ENCODE data around the gene ASB11.
"Not testable (repeated sequence)": the region's sequence is repeated elsewhere in the genome, so short reads cannot be mapped to it uniquely, and the experiment has no call there.

ASB11 gene, protein sequence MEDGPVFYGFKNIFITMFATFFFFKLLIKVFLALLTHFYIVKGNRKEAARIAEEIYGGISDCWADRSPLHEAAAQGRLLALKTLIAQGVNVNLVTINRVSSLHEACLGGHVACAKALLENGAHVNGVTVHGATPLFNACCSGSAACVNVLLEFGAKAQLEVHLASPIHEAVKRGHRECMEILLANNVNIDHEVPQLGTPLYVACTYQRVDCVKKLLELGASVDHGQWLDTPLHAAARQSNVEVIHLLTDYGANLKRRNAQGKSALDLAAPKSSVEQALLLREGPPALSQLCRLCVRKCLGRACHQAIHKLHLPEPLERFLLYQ

DNA sequence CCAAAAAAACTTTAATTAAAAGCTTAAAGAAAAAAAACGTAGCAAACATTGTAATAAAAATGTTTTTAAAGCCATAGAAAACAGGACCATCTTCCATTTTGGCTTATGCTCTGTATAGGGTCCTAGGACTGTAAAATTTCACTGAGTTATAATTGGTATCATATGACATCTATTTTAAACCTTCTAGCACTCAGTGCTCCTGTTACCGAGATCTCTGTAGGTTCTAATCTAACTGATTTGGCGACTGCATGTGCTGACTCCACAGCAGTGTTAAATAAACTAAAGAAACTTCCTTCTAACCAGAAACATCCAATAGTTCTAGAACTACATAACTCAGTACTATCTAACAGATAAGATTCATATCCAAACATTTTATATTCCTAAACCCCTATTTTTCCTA, at the start of gene ASB11:
ASB11 (minus strand) TSS at position 132 of the 400 bp plus-strand sequence; CDS start at position 97, 35 bp downstream.
- DNase-seq = no peak

DNA sequence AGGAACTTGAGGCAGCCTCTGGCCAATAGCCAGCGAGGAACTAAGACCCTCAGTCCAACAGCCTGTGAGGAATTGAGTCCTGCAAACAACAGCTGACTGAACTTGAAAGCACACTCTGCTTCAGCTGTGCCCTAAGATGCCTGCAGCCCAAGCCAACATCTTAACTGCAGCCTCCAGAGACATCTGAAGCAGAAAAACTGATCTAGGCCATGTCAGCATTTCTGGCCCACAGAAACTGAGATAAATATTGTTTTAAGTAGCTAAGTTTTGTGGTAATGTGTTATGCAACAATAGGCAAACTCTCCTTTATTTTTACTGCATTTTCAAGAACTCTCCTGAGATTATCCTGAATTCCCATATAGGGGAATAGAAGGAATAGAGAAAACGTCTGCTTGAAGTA, 44.3 kb upstream of the ASB11 start:
- DNase-seq = no peak

DNA sequence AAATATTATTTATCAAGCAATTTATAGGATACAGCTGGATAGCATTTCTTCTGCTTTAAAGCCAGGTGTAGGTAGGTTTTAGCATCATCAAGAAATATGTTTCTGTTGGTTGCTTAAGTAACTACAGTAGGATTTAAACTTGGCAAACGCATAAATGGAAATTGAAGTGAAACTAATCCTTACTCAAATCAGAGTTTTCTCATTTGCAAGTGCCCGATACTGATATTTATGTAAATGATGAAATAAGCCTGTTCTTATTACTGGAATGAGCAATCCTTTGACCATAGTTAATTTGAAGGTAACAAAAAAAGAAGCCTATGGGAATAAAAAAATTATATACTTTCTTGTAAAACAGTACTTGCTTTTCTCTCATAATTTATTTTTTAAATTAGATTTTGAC, 43.1 kb upstream of the ASB11 start:
- DNase-seq = no peak

DNA sequence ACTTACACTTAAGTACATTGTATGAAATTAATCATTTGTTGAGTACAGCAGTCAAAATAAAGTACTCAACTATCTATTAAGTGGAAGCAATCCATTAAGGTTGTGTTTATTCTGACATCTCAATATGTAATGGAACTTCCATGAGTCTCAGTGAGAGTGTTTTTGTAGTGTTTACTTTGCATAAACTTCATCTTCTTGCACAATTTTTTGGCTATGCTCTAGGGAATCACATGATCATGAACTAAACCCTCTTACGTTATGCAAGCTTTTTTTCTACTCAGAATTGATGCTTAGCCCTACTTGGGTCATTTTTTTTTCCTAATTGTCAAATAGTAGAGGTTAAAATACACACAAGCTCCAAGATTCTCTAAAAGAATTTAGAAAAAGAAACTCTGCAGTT, 41.0 kb upstream of the ASB11 start:
- no peak for DNase-seq

DNA sequence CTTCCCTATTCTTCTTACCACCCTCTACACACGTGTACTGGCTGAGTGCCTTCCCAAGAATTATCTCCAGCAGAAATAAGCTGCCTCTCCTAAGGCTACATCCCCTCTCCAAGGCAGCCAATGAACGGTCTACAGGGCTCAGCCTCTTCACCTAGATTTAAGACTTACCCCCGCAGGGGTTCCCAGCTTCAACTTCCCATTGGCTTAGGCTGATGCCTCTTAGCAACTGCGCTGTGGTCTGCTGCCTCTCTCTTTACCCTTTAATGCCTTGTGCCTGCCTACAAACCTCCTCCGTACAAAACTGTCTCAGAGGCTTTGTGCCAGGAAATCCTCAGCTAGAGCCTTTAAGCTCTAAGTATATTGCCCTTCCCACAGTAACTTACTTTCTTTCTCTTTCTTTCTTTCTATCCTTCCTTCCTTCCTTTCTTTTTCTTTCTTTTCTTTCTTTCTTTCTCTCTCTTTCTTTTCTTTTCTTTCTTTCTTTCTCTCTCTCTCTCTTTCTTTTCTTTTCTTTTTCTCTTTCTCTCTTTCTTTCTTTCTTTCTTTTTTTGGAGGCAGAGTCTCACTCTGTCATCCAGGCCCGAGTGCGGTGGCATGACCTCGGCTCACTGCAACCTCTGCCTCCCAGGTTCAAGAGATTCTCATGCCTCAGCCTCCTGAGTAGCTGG, 35.0 kb upstream of the ASB11 start:
- DNase-seq = no peak

DNA sequence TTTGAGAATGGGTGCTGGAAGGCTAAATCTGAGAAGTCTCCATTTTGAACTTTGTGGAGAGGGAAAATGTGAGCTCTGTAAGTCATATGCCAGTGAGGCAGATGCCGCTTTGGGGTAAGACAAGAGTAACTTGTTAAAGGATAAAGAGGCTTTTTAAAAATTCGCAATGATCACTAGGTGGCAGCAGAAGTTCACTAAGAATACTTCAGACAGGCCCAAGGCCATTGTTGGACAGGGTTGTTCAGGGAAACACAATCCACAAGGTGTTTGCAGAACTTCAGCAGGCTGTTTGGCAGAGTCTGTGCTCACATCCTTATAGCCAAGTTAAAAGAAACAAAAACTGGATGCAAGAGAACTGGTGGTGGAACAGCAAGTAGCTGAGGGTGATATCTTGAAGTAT, 33.6 kb upstream of the ASB11 start:
- peak; percentile 6 for DNase-seq

DNA sequence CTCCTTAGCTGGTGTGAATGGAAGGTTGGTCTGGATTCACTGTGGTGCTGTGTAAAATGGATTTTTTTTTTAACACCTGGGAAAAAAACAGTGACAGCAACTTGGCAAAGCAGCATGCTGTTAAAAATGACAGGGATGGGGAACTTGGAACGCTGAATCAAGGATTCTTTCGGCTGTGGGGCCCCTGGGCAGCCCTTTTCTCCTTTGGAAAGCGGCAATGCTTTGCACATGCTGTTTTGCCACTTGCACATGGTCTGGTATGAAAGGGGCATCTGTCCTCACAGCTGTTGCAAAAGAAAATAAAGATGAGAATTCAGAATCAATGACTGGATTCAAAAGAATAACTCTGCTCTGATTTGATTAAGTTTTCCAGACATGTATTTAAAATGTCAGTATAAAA, 30.5 kb upstream of the ASB11 start:
- no peak for DNase-seq

DNA sequence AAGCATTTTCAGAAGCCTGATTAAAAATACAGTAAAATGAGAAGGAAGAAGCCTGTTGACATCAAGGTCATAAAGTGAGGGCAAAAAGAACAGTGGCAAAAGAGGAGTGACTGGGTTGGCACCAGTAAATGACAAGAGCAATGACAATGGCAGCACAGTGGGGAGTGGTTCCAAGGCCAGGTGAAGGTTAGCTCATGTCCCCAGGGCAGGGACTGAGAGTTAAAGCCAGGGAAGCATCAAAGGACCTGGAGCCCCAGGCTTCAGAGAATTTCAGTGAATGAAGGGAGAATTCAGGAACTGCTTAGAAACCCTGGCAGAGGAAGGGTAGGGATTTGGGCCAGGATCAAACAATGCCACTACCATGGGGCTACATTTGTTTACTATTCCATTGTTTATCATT, 28.7 kb upstream of the ASB11 start:
- DNase-seq = no peak

DNA sequence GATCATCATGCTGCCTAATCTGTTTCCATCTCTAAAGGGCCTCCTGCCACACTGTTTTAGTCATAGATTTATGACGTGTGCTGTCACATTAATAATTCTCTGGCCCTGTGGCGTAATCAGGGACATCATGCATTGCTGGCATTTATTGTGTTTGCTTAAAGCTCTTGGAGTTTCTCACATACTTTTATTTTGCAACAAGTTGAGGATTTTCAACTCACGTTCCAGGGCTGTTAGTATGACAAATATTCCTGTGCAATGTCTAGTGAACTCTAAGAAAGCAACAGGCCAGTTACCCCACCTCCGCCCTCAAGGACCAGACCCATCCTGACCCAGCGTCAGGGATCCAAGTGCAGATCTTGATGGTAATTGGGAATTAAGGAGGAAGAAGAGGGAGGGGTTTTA, 27.6 kb upstream of the ASB11 start:
- DNase-seq = no peak

DNA sequence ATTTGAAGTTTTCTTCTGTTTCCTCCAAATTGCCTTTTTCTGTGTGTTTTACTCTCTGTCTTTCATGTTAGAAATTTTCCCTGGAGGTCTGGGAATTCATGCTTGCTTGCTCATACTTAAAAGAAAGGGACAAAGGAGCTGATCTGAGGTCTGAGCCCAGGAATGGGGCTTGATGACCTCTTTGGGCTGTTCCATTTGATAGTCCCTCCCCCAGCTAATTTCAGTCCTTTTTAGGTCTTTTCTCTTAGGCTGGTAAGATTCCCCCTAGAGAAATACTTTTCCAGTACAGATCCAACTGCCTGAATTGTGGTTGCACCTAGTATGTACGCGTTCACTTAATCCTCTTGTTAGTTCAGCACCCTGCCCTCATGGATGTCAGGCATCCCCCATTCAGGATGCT, 25.4 kb upstream of the ASB11 start:
- no peak for DNase-seq

DNA sequence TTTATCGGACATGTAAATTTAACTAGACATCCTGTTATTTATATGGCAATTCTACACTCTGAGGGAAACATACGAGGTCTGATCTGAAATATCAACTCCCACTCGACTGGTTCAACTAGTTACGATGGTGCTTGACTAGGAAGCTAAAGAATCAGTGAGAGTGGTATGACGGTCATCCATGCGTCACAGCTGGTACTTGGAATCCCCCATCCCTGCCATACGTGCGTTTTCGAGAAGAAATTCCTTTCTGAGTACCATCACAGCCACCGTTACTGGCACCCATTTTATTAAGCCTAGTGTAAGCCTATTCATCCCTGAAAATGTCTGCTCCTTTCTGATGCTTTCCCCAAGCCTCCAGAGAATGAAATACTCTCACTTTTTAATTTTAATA, 20.6 kb upstream of the ASB11 start:
- peak; percentile 34 for DNase-seq

DNA sequence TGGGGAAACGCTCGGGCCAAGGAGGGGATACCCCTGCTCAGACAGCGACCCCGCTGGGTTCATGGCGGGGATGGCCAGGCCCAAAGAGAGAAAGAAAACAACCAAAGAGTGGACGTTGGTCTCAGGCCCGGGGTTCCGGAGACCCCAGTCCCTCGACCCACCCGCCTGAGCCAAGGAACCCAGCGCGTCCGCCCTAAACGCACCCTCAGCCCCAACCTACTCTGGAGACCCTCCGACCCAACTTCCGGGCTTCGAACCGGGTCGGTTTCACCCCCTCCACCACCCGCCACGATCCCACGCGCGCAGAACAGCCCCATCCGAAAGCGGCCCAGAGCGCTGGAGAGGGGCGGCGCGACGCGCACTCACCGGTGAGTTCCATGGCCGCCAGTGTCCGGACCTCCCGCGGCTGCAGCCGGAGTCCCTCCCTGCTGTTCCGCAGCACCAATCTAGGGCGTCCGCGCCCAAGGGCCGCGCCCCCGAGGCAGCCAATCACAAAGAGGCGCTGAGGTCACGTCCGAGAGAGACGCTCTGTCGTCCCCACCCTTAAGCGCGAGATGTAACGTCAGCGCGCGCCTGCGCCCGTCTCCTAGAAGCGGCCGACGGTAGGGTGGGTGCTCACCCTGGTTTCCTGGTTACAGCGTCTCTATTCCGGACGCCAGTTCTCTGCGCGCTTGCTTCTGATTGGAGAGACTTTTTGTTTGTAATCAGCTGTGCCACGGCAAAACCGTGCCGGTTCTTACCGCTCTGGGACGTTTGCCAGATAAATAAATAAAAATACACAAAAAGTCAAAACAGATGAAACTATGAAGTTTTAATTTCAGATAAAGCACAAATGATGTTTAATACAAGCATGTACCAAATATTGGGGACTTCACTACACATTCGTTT, 19.9 kb upstream of the ASB11 start, which contains the start of gene PIGA:
PIGA (minus strand) TSS at position 389 of the 888 bp plus-strand sequence. CDS start 3,593 bp downstream, outside the sequence.
- DNase-seq = peak; percentile 90

DNA sequence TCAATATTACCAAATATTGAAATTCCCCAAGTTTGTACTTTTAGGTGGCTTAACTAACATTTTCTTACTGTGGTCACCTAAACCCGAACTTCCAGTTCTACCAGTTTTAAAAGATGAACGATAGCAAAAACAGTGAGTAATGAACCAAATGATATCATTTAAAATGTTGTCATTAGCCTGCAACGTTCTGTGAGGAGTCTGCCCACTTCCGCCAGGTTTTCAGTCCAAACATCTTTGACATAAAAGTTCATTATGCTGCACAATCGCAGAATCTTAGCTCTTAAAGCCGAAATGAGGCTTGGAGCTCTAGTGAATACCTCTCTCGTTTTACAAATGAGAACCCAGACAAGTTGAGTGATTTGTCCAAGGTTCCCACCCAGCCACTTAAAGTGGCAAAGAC, 19.1 kb upstream of the ASB11 start:
- peak; percentile 3 for DNase-seq

DNA sequence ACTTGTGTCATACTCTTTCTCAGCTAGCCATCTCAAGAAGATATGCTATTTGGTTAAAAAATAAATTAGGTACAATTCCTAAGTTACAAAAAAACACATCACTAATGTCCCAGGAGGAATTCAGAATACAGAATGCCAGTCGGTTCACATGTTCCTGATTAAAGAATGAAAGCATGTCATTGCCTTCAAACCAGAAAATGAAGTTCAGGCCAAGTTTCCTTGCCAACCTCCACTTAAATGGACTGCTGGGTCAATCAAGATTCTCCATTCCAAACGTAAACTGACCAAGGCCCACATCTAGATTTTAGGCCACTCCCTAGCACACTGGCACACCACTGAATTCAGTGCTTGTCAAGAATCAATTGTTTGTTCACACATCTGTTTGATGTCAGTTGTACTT, 13.4 kb upstream of the ASB11 start:
- DNase-seq = no peak

DNA sequence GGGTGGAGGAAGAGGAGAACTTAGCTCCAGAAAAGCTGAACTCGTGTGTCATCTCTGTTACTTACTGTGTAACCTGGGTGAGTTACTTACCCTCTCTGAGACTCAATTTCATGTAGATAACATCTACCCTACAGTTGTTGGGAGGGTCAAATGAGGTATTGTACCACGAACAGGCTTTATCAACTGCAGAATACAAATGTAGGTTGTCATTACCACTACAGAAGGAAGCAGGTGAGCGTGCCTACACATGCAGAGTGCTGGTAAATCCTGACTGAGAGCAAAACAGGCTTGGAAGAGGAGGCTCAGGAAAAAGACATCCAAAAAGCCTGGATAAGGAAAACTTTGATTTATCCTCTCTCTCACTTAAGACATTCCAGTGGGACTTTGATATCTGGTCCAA, 12.7 kb upstream of the ASB11 start:
- no peak for DNase-seq

DNA sequence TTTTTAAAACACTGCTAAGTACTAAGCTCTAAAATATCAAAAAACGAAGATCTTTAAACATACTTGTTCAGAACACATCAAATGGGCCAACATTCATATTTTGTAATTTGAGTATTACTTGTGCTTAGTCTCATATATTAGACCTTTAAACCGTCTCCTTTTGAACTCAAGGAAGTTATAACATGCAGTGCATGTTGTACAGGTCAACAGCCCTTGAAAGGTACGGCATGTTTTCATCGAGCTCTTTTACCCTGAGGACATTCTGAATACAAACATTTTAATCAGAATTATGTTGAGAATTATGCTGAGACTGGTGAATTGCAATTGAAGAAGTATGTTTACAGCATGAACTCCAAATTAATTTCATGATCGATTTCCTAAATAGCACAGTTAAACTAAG, 7.0 kb upstream of the ASB11 start:
- DNase-seq = no peak

DNA sequence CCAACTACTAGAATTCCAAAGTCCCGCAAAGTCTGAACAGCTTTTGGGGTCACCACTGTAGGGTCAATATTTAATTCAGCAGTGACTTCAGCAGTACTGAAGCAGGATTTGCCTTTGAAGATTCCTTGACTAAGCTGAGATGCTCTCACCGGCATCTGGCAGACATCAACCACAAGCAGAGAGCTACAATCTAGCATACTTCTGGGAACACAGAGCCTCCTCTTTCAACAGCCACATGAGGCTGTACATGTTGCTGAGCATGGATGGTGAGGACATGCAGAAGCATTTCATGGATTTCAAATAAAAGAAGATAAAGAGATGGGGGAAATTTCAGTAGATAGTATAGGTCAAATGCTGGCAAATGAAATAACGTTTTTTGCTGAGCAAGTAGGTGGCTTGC, 6.6 kb upstream of the ASB11 start:
- DNase-seq = no peak

DNA sequence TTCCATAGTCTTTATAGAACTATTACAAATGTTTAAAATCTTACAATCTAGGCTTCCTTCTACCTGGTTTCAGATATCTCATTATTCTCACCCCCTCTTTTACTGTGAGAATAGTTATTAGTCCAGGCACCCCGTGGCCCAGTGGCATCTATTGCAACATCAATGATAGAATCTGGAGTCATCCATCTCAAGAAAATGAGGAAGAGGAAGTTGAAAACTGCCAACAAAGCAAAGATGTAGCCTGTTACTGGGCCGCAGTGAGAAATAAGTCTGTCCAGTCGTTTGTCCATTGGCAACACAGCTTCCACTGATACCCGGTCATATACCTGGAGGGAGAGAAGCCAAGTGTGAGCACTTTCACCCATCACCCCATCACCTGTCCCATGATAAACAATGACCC, 6.0 kb upstream of the ASB11 start:
- DNase-seq = no peak

DNA sequence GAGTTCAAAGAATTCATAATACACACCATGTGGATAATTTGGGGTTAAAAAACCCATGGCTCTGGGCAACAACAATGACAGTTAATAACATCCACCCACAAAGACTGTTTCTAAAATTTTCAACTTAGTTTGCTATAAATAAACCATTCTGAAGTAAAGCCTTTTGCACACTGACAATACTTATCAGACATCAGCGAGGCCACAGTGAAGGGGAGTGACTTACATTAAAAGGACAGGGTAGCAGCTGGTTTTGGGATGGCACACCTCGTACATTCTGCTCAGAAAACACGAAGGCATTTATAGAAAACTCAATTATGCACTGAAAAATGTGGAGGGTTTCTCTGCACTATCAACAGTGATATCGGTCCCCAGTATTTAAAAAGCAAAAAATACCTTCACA, 4.9 kb upstream of the ASB11 start:
- no peak for DNase-seq

DNA sequence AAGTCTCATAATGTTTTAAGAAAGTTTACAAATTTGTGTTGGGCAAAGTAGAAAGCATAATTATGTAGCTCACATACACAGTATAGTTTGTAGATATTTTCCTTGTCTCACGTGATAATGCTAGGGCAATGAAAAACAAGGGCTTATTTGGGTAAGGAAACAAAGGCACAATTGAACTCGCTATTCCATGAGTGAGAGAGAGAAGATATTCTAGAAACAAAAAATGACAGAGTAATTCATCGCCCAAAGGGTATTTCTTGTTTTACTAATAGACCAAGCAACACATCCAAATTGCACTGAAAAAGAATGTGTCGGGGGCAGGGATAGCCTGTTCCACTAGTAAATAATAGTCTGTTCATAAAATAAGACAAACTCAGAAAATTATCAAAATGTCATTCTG, 3.6 kb upstream of the ASB11 start:
- DNase-seq = no peak

DNA sequence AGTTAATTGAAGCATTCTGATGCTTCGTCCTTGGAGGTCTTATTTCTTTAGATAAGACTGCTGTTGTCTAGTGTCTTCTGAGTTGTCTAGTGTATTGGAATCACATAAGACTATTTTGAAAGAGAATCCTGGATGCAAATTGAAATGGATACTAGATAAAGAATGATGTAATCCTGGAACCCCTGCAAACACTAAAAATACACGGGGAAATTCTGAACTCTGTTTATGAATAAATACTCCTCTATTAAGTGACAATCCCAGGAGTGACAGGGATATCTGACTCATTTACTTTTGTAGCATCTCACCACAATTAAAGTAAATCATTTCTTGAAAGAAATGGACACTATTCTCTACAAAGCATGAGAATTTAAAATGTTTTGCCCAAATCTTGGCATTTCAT, 968 bp downstream of the ASB11 start:
- no peak for DNase-seq

DNA sequence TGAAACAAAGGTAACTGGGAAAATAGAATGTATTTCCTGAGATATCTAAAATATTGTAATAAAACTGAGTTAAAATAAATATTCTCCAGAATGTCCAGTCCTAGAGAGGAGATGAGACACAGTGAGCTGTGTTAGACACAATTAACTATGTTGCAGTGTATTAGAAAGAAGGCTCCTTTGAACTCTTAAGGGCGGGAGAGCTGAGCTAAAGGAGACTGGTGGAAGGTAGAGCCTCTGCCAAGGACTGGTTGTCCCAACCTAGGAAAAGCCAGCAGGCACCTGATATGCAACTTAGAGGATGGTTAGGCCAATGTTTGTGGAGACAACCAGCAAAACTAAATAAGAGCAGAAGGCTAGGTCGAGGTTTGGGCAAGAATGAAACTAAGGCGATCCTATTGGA, 4.3 kb downstream of the ASB11 start:
- DNase-seq = no peak

DNA sequence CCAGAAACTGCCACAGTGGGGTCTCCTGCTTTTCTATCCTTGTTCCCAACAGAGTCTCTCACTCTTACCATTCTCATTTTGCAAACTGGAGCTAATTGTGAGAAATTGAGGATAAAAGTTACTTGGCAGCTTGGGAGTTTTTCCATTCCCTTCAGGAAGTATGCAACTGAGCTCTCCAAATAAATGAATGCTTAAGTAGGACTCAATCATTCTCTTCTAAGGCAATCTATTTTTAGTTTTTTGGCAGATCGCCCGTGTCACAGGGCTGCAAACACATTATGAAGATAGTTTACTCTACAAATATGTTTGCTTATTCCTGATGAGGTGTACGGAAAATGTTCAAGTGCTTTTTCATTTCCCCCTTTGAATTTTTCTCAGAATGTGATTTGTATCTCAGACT, 5.3 kb downstream of the ASB11 start:
- no peak for DNase-seq

DNA sequence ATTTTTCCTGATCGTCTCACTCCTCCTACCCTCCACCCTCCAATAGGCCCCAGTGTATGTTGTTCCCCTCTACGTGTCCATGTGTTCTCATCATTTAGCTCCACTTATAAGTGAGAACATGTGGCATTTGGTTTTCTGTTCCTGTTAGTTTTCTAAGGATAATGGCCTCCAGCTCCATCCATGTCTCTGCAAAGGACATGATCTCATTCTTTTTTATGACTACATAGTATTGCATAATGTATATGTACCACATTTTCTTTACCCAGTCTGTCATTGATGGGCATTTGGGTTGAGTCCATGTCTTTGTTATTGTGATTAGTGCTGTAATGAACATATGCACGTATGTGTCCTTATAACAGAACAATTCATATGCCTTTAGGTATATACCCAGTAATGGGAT, 9.5 kb downstream of the ASB11 start:
- not testable (repeated sequence) for DNase-seq

Measured in stimulated activated CD4-positive, alpha-beta T cell treated with anti-CD3 and anti-CD28 coated beads, Interleukin-4, amount 100 ng/mL, for 24 hours (primary cell).